Measurements from ENCODE around the gene CHSY1. TPM values are rescaled to one million over a fixed set of nuclear protein-coding genes. Genes with fewer than 3 reads are reported as not detected.

CHSY1 gene
- total and polyA plus RNA-seq, 10 of the 15 experiments (the other 5 are each of a cell fraction or from before 2014, with no cell fraction given), result 1.4 to 31.2 (median 10.5) TPM

DNA sequence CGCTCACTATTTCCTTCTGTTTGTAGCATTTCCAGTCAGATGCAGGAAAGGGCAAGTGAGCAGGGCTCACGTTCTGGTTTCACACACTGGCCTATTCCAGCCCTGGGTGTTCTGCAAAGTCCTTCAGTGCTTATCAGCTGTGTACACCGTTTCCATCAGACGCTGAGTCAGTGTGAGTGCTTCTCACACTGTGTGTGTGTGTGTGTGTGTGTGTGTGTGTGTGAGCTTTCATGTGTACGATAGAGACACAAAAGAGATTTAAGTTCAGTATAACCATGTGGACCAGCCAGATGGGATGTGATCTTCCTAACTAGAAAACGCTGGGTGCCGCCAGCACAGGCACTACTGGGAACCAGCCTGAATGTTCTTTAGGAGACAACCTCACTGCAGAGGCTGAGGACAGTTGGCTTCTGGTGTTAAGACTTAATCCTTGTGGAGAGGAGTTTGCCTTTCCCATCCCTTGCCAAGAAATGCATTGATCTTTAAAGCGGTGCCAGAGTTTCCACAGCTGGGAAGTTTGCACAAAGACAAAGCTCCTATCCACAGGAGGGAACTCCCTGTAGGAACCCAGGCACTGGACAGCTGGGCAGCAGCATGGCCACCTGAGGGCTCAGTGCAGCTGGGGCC, 3.9 kb upstream of the CHSY1 start:
- H3K4me1 ChIP-seq (ENCODE audit: control insufficient read depth, insufficient read depth, low read length), result peaks cover 6% of the 10 kb centered on the region
- H3K9me3 ChIP-seq (replicated peaks; ENCODE audit: control insufficient read depth, insufficient read depth, low read length), result no peaks in the 10 kb centered on the region
- FAIRE-seq (no peak), DNase-seq (ENCODE audit: low read depth, low spot score) (no peak), ATAC-seq (no peak)
- H2AFZ ChIP-seq (ENCODE audit: control insufficient read depth, low read depth, low read length), result no peak overlapping the region; the same call in 1 of the 2 replicates
- no peak overlapping the region for H3K9ac ChIP-seq (ENCODE audit: control insufficient read depth, insufficient read depth, low read length)
- peaks cover 6% of the 10 kb centered on the region for H3K79me2 ChIP-seq (ENCODE audit: control insufficient read depth, insufficient read depth, low read length)
- CTCF ChIA-PET, result interaction anchor here (0.6 to 6.5 kb wide), 18 partner anchors 9 to 241 kb away, joined by 3 to 126 read pairs (median 6); partner anchors contain the start of gene SNRPA1
- no peak overlapping the region for H3K4me2 ChIP-seq (ENCODE audit: control insufficient read depth, insufficient read depth)
- BruUV-seq (replicated peaks), result no TSS peak
- POLR2A ChIA-PET, result no interaction called here
- WGBS (ENCODE audit: insufficient coverage, insufficient replicate concordance, low lambda C conversion rate, missing lambda C conversion rate), result 38% methylated on average over 8 of the region's 8 CpGs
- SMC1A ChIA-PET (ENCODE audit: uncharacterized antibody, unreplicated experiment), result interaction anchor here (0.9 to 4.5 kb wide), 16 partner anchors 8 to 338 kb away, joined by 3 to 38 read pairs (median 5); partner anchors contain the start of gene LRRK1
- no peaks in the 10 kb centered on the region for H3K27me3 ChIP-seq (replicated peaks in 1 of 2; ENCODE audit: control insufficient read depth in 2 of 2, insufficient read depth in 2 of 2, low read length in 1 of 2)
- no peaks in the 10 kb centered on the region for H3K36me3 ChIP-seq (ENCODE audit: control insufficient read depth in 2 of 2, insufficient read depth in 2 of 2, low read length in 1 of 2)
- H4K20me1 ChIP-seq (ENCODE audit: control insufficient read depth, insufficient read depth), result no peaks in the 10 kb centered on the region
- no peak overlapping the region for H3K4me3 ChIP-seq
- in situ Hi-C loops (cut with MboI), result no loop called here
- RAD21 ChIA-PET (ENCODE audit: unreplicated experiment), result interaction anchor here (0.6 to 5.5 kb wide), 5 partner anchors 95 to 582 kb away, joined by 3 to 69 read pairs (median 3); no protein-coding TSS in a partner anchor
- intact Hi-C loops (cut with micrococcal nuclease; ENCODE audit: unreplicated experiment), result loop anchor here (5.0 kb wide), 1 partner anchor 338 kb away; the partner anchor contains the start of gene LRRK1
- H3K27ac ChIP-seq (ENCODE audit: control insufficient read depth, insufficient read depth), result no peak overlapping the region
- TF ChIP-seq RAD21 (IDR thresholded peaks at IDR 0.05; ENCODE audit: insufficient read depth, low read depth, low read length) (no peak), NFIC (IDR thresholded peaks at IDR 0.05; ENCODE audit: low read depth, low read length) (no peak), HCFC1 (IDR thresholded peaks at IDR 0.05; ENCODE audit: low read length) (no peak), EZH2 (IDR thresholded peaks at IDR 0.05; ENCODE audit: borderline replicate concordance, control insufficient read depth, low read depth, low read length) (no peak), WRNIP1 (IDR thresholded peaks at IDR 0.05; ENCODE audit: borderline replicate concordance, low read depth, low read length) (no peak), CREB1 (IDR thresholded peaks at IDR 0.05; ENCODE audit: low read depth) (no peak), IKZF1 (conservative IDR thresholded peaks at IDR 0.05) (no peak), POU2F2 (IDR thresholded peaks at IDR 0.05; ENCODE audit: borderline replicate concordance, low read depth, low read length) (no peak)
- TF ChIP-seq, protein P1, sequence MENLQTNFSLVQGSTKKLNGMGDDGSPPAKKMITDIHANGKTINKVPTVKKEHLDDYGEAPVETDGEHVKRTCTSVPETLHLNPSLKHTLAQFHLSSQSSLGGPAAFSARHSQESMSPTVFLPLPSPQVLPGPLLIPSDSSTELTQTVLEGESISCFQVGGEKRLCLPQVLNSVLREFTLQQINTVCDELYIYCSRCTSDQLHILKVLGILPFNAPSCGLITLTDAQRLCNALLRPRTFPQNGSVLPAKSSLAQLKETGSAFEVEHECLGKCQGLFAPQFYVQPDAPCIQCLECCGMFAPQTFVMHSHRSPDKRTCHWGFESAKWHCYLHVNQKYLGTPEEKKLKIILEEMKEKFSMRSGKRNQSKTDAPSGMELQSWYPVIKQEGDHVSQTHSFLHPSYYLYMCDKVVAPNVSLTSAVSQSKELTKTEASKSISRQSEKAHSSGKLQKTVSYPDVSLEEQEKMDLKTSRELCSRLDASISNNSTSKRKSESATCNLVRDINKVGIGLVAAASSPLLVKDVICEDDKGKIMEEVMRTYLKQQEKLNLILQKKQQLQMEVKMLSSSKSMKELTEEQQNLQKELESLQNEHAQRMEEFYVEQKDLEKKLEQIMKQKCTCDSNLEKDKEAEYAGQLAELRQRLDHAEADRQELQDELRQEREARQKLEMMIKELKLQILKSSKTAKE (IDR thresholded peaks at IDR 0.05; ENCODE audit: low read depth, poor library complexity, severe bottlenecking), result no peak
- TF ChIP-seq, protein P2, sequence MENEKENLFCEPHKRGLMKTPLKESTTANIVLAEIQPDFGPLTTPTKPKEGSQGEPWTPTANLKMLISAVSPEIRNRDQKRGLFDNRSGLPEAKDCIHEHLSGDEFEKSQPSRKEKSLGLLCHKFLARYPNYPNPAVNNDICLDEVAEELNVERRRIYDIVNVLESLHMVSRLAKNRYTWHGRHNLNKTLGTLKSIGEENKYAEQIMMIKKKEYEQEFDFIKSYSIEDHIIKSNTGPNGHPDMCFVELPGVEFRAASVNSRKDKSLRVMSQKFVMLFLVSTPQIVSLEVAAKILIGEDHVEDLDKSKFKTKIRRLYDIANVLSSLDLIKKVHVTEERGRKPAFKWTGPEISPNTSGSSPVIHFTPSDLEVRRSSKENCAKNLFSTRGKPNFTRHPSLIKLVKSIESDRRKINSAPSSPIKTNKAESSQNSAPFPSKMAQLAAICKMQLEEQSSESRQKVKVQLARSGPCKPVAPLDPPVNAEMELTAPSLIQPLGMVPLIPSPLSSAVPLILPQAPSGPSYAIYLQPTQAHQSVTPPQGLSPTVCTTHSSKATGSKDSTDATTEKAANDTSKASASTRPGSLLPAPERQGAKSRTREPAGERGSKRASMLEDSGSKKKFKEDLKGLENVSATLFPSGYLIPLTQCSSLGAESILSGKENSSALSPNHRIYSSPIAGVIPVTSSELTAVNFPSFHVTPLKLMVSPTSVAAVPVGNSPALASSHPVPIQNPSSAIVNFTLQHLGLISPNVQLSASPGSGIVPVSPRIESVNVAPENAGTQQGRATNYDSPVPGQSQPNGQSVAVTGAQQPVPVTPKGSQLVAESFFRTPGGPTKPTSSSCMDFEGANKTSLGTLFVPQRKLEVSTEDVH (IDR thresholded peaks at IDR 0.05; ENCODE audit: low read depth, partially characterized antibody), result no peak
- TF ChIP-seq, protein P3, sequence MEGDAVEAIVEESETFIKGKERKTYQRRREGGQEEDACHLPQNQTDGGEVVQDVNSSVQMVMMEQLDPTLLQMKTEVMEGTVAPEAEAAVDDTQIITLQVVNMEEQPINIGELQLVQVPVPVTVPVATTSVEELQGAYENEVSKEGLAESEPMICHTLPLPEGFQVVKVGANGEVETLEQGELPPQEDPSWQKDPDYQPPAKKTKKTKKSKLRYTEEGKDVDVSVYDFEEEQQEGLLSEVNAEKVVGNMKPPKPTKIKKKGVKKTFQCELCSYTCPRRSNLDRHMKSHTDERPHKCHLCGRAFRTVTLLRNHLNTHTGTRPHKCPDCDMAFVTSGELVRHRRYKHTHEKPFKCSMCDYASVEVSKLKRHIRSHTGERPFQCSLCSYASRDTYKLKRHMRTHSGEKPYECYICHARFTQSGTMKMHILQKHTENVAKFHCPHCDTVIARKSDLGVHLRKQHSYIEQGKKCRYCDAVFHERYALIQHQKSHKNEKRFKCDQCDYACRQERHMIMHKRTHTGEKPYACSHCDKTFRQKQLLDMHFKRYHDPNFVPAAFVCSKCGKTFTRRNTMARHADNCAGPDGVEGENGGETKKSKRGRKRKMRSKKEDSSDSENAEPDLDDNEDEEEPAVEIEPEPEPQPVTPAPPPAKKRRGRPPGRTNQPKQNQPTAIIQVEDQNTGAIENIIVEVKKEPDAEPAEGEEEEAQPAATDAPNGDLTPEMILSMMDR (IDR thresholded peaks at IDR 0.05 in 2 of 3, conservative IDR thresholded peaks at IDR 0.05 in 1 of 3; ENCODE audit: control insufficient read depth in 2 of 3, extremely low read depth in 1 of 3, insufficient read depth in 1 of 3, low read depth in 3 of 3, low read length in 3 of 3), result no peak
- TF ChIP-seq, protein P4, sequence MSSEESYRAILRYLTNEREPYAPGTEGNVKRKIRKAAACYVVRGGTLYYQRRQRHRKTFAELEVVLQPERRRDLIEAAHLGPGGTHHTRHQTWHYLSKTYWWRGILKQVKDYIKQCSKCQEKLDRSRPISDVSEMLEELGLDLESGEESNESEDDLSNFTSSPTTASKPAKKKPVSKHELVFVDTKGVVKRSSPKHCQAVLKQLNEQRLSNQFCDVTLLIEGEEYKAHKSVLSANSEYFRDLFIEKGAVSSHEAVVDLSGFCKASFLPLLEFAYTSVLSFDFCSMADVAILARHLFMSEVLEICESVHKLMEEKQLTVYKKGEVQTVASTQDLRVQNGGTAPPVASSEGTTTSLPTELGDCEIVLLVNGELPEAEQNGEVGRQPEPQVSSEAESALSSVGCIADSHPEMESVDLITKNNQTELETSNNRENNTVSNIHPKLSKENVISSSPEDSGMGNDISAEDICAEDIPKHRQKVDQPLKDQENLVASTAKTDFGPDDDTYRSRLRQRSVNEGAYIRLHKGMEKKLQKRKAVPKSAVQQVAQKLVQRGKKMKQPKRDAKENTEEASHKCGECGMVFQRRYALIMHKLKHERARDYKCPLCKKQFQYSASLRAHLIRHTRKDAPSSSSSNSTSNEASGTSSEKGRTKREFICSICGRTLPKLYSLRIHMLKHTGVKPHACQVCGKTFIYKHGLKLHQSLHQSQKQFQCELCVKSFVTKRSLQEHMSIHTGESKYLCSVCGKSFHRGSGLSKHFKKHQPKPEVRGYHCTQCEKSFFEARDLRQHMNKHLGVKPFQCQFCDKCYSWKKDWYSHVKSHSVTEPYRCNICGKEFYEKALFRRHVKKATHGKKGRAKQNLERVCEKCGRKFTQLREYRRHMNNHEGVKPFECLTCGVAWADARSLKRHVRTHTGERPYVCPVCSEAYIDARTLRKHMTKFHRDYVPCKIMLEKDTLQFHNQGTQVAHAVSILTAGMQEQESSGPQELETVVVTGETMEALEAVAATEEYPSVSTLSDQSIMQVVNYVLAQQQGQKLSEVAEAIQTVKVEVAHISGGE (CRISPR knock-in tag; IDR thresholded peaks at IDR 0.05), result no peak

Data from GM12878 (cell line).